HG02623 (cell line): Measurements from ENCODE around the gene ST3GAL5.
"Not testable (repeated sequence)": the region's sequence is repeated elsewhere in the genome, so short reads cannot be mapped to it uniquely, and the experiment has no call there.

Experiments
- ATAC-seq: cut with Tn5 transposase; IDR thresholded peaks from one replicate; pipeline ENCODE4 v1.9.1; 2021; ENCODE audit warnings: moderate library complexity; ENCODE audit not compliant: unreplicated experiment

ST3GAL5 gene

GRCh38 chr2:85888684-85889626, at the start of gene ST3GAL5:
ST3GAL5 (minus strand) TSS chr2:85888990; CDS start chr2:85888905, 85 bp downstream.
- ATAC-seq: peak; percentile 77

- no peak for ATAC-seq
Observed at GRCh38 chr2:85938456-85938855, 49.7 kb upstream of the ST3GAL5 start.

- ATAC-seq: no peak
Observed at GRCh38 chr2:85937069-85937439, 48.3 kb upstream of the ST3GAL5 start.

- ATAC-seq: no peak
Observed at GRCh38 chr2:85936421-85937068, 47.8 kb upstream of the ST3GAL5 start.

- no peak for ATAC-seq
Observed at GRCh38 chr2:85935746-85936208, 47.0 kb upstream of the ST3GAL5 start.

- no peak for ATAC-seq
Observed at GRCh38 chr2:85935170-85935745, 46.5 kb upstream of the ST3GAL5 start.

- ATAC-seq: no peak
Observed at GRCh38 chr2:85933753-85934594, 45.2 kb upstream of the ST3GAL5 start.

- not testable (repeated sequence) for ATAC-seq
Observed at GRCh38 chr2:85931151-85931550, 42.4 kb upstream of the ST3GAL5 start.

- ATAC-seq: no peak
Observed at GRCh38 chr2:85930129-85931124, 41.6 kb upstream of the ST3GAL5 start.

- no peak for ATAC-seq
Observed at GRCh38 chr2:85929096-85930050, 40.6 kb upstream of the ST3GAL5 start.

- no peak for ATAC-seq
Observed at GRCh38 chr2:85926931-85927661, 38.3 kb upstream of the ST3GAL5 start.

GRCh38 chr2:85926526-85926925, 37.7 kb upstream of the ST3GAL5 start:
- ATAC-seq: no peak

GRCh38 chr2:85925216-85925671, 36.5 kb upstream of the ST3GAL5 start:
- ATAC-seq: no peak

GRCh38 chr2:85924522-85924921, 35.7 kb upstream of the ST3GAL5 start:
- ATAC-seq: no peak

GRCh38 chr2:85922199-85922598, 33.4 kb upstream of the ST3GAL5 start:
- ATAC-seq: no peak

- no peak for ATAC-seq
Observed at GRCh38 chr2:85921659-85922058, 32.9 kb upstream of the ST3GAL5 start.

GRCh38 chr2:85920810-85921545, 32.2 kb upstream of the ST3GAL5 start:
- no peak for ATAC-seq
